ENCODE data around the gene TMEM40. TPM values are rescaled to one million over a fixed set of nuclear protein-coding genes. Genes with fewer than 3 reads are reported as not detected.

The TMEM40 gene
- total RNA-seq, 1 donor from 2014 or later: 2.4 TPM

DNA sequence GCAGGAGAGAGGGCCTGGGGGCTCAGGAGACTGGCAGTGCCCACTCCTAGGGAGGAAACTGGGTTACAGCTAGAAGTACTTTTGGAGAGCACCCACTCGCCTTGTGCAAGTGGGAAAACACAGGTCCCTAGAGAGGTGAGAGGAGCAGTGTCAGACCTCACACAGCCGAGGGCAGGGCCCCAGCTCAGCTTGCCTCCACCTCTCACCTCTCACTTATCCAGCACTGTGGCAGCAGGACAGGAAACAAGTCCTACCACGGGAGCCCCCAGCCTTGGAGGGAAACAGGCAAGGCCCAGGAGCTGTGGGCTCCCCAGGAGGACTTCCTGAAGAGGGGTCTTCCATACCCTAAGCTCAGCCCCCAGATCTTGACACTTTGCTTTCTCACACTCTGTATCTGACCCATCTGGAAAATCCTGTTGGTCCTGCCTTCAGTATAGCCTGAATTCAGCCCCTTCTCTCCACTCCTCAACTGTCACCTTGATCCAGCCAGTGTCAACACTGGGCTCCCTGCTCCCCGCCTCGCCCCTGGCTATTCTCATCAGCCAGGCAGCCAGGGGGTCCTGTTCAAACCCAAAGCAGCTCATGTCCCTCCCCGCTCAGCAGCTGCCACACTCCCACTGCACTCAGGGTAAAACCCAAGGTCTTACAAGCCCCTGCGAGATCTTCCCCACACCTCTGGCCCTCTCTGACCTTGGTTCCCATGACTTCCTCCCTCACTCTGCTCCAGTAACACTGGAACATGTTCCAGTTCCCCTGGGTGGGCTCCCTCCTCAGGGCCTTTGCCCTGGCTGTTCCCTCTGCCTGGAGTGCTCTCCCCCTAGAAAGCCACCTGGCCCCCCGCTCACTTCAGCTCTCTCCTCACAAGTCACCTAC is 870 bp upstream of the TMEM40 start:
- Mint-ChIP-seq H3K27ac (ENCODE audit: unreplicated experiment) (peak overlapping the region; percentile 96), H3K4me3 (ENCODE audit: unreplicated experiment) (peak overlapping the region; percentile 10), H3K36me3 (ENCODE audit: unreplicated experiment) (no peaks in the 10 kb centered on the region), H3K9me3 (ENCODE audit: unreplicated experiment) (no peaks in the 10 kb centered on the region), H3K4me1 (ENCODE audit: unreplicated experiment) (peaks cover 44% of the 10 kb centered on the region), H3K27me3 (ENCODE audit: unreplicated experiment) (no peaks in the 10 kb centered on the region)
- TF ChIP-seq, protein P1, sequence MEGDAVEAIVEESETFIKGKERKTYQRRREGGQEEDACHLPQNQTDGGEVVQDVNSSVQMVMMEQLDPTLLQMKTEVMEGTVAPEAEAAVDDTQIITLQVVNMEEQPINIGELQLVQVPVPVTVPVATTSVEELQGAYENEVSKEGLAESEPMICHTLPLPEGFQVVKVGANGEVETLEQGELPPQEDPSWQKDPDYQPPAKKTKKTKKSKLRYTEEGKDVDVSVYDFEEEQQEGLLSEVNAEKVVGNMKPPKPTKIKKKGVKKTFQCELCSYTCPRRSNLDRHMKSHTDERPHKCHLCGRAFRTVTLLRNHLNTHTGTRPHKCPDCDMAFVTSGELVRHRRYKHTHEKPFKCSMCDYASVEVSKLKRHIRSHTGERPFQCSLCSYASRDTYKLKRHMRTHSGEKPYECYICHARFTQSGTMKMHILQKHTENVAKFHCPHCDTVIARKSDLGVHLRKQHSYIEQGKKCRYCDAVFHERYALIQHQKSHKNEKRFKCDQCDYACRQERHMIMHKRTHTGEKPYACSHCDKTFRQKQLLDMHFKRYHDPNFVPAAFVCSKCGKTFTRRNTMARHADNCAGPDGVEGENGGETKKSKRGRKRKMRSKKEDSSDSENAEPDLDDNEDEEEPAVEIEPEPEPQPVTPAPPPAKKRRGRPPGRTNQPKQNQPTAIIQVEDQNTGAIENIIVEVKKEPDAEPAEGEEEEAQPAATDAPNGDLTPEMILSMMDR (IDR thresholded peaks at IDR 0.05): no peak
- no peak for DNase-seq (ENCODE audit: extremely low spot score, unreplicated experiment)

GRCh38 chr3:12758025-12758781 is 856 bp downstream of the TMEM40 start:
- H3K27ac Mint-ChIP-seq (ENCODE audit: unreplicated experiment): peak overlapping the region; percentile 96
- TF ChIP-seq, protein P1 (IDR thresholded peaks at IDR 0.05): peak; percentile 15
- H3K4me3 Mint-ChIP-seq (ENCODE audit: unreplicated experiment): peak overlapping the region; percentile 36
- no peak for DNase-seq (ENCODE audit: extremely low spot score, unreplicated experiment)
- no peaks in the 10 kb centered on the region for H3K9me3 Mint-ChIP-seq (ENCODE audit: unreplicated experiment)
- no peaks in the 10 kb centered on the region for H3K27me3 Mint-ChIP-seq (ENCODE audit: unreplicated experiment)
- peaks cover 42% of the 10 kb centered on the region for H3K4me1 Mint-ChIP-seq (ENCODE audit: unreplicated experiment)
- no peaks in the 10 kb centered on the region for H3K36me3 Mint-ChIP-seq (ENCODE audit: unreplicated experiment)

- no peak overlapping the region for H3K4me3 Mint-ChIP-seq (ENCODE audit: unreplicated experiment)
- no peaks in the 10 kb centered on the region for H3K36me3 Mint-ChIP-seq (ENCODE audit: unreplicated experiment)
- no peak for DNase-seq (ENCODE audit: extremely low spot score, unreplicated experiment)
- no peaks in the 10 kb centered on the region for H3K9me3 Mint-ChIP-seq (ENCODE audit: unreplicated experiment)
- no peak overlapping the region for H3K27ac Mint-ChIP-seq (ENCODE audit: unreplicated experiment)
- TF ChIP-seq, protein P1 (IDR thresholded peaks at IDR 0.05): no peak
- H3K27me3 Mint-ChIP-seq (ENCODE audit: unreplicated experiment): no peaks in the 10 kb centered on the region
- peaks cover 42% of the 10 kb centered on the region for H3K4me1 Mint-ChIP-seq (ENCODE audit: unreplicated experiment)
These were observed 2.4 kb downstream of the TMEM40 start for GRCh38 chr3:12756635-12757034.

- TF ChIP-seq, protein P1 (IDR thresholded peaks at IDR 0.05): no peak
These were observed 2.9 kb downstream of the TMEM40 start for GRCh38 chr3:12756175-12756574.

DNA sequence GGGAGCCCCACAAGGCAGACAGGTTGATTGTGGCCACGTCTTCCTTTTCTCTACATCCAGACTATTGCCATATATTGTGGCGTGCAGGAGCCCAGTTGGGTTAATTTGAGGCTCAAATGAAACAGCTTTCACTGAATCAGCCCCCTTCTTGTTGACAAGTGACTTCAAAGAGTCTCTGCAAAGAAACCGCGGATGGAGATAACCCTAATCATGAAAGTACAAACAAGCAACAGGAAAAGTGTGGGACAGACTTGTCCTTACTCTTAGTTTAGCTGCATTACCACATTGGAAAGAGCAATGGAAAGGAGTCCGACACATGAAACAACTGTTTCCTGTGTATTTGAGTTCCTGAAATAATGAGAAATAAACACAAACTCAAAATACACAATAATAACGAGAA is 3.3 kb downstream of the TMEM40 start:
- DNase-seq (ENCODE audit: extremely low spot score, unreplicated experiment): no peak
- H3K27me3 Mint-ChIP-seq (ENCODE audit: unreplicated experiment): no peaks in the 10 kb centered on the region
- peaks cover 50% of the 10 kb centered on the region for H3K4me1 Mint-ChIP-seq (ENCODE audit: unreplicated experiment)
- H3K4me3 Mint-ChIP-seq (ENCODE audit: unreplicated experiment): no peak overlapping the region
- H3K27ac Mint-ChIP-seq (ENCODE audit: unreplicated experiment): no peak overlapping the region
- no peaks in the 10 kb centered on the region for H3K9me3 Mint-ChIP-seq (ENCODE audit: unreplicated experiment)
- TF ChIP-seq, protein P1 (IDR thresholded peaks at IDR 0.05): no peak
- no peaks in the 10 kb centered on the region for H3K36me3 Mint-ChIP-seq (ENCODE audit: unreplicated experiment)

More at GRCh38 chr3:12756175-12756574, 2.9 kb downstream of the TMEM40 start:
- no peak overlapping the region for H3K4me3 Mint-ChIP-seq (ENCODE audit: unreplicated experiment)
- H3K27me3 Mint-ChIP-seq (ENCODE audit: unreplicated experiment): no peaks in the 10 kb centered on the region
- H3K36me3 Mint-ChIP-seq (ENCODE audit: unreplicated experiment): no peaks in the 10 kb centered on the region
- H3K4me1 Mint-ChIP-seq (ENCODE audit: unreplicated experiment): peaks cover 47% of the 10 kb centered on the region
- H3K9me3 Mint-ChIP-seq (ENCODE audit: unreplicated experiment): no peaks in the 10 kb centered on the region
- DNase-seq (ENCODE audit: extremely low spot score, unreplicated experiment): no peak
- no peak overlapping the region for H3K27ac Mint-ChIP-seq (ENCODE audit: unreplicated experiment)

Data from osteocyte (in vitro differentiated cells).